B cell (primary cell): ENCODE data around the gene TTC27. TPM values are rescaled to one million over a fixed set of nuclear protein-coding genes. Genes with fewer than 3 reads are reported as not detected.

Experiments
- ATAC-seq: fragments of 200-7000 bp; cut with Tn5 transposase; one replicate; pipeline ENCODE4 v1.10.0; 2021; ENCODE audit warnings: low read depth, mild to moderate bottlenecking, moderate number of reproducible peaks, moderate library complexity
- CTCF ChIA-PET: fragments of 350-600 bp; sonication (Branson Sonifier 250); formaldehyde crosslinking; loops from one replicate; lab custom pipeline; 2021; ENCODE audit warnings: antibody characterized with exemption, inconsistent platforms; lab: Charles Lee
- POLR2A ChIA-PET: fragments of 350-600 bp; sonication (Branson Sonifier 250); formaldehyde crosslinking; loops from one replicate; lab custom pipeline; 2021; ENCODE audit warnings: antibody characterized with exemption; lab: Charles Lee
- DNase-seq: peaks from one replicate; pipeline ENCODE4 v3.0.0; 2013
- H2AFZ ChIP-seq: 2 replicates; pipeline ENCODE4 v1.6.1; 2012; ENCODE audit warnings: mild to moderate bottlenecking, low read depth, low read length; ENCODE audit not compliant: insufficient read depth, poor library complexity, severe bottlenecking
- H3K27ac ChIP-seq, 2 donors: 1 replicate in 1 of 2; 2 replicates in 1 of 2; pipeline ENCODE4 v1.5.1; 2012 to 2013; ENCODE audit warnings: low read length in 2 of 2, mild to moderate bottlenecking in 2 of 2, moderate library complexity in 1 of 2
- H3K27me3 ChIP-seq, 4 experiments: fragments of 200-600 bp in 1 of 4; sonication (generic) in 1 of 4; replicated peaks in 1 of 4; 1 replicate in 2 of 4; 2 replicates in 2 of 4; pipeline versions ENCODE4 v1.6.1 to v1.7.0; 2013 to 2016; ENCODE audit warnings: low read length in 3 of 4, mild to moderate bottlenecking in 2 of 4, mixed read lengths in 1 of 4, moderate library complexity in 1 of 4; ENCODE audit not compliant: insufficient read depth in 4 of 4, control insufficient read depth in 3 of 4; ENCODE audit errors: control extremely low read depth in 1 of 4
- H3K36me3 ChIP-seq, 2 experiments: replicated peaks in 1 of 2; 1 replicate in 1 of 2; 2 replicates in 1 of 2; pipeline versions ENCODE4 v1.6.1 to v1.7.1; 2013; ENCODE audit warnings: low read length in 1 of 2; ENCODE audit not compliant: insufficient read depth in 2 of 2, control insufficient read depth in 1 of 2; ENCODE audit errors: control extremely low read depth in 1 of 2, extremely low read depth in 1 of 2
- H3K4me1 ChIP-seq, 2 donors: fragments of 200-600 bp in 1 of 2; sonication (generic) in 1 of 2; 1 replicate in 1 of 2; 2 replicates in 1 of 2; pipeline versions ENCODE4 v1.5.1 to v1.6.1; 2013 to 2017; ENCODE audit warnings: low read length in 2 of 2; ENCODE audit not compliant: control insufficient read depth in 2 of 2, insufficient read depth in 2 of 2
- H3K4me2 ChIP-seq: replicated peaks from 2 replicates; pipeline ENCODE3; 2012; ENCODE audit warnings: mild to moderate bottlenecking, low read depth, low read length; ENCODE audit not compliant: poor library complexity, severe bottlenecking
- H3K4me3 ChIP-seq, 5 experiments: fragments of 200-600 bp in 1 of 5; sonication (generic) in 1 of 5; 1 replicate in 3 of 5; 2 replicates in 2 of 5; pipeline versions ENCODE4 v1.5.1 to v1.7.0; 2011 to 2016; ENCODE audit warnings: low read length in 4 of 5, mild to moderate bottlenecking in 4 of 5, low read depth in 2 of 5, control low read depth in 1 of 5, moderate library complexity in 1 of 5; ENCODE audit not compliant: insufficient read depth in 1 of 5; ENCODE audit errors: control extremely low read depth in 1 of 5, extremely low read depth in 1 of 5
- H3K79me2 ChIP-seq: fragments of 200-600 bp; sonication (generic); one replicate; pipeline ENCODE4 v1.6.0; 2016; ENCODE audit warnings: low read length; ENCODE audit not compliant: control insufficient read depth, insufficient read depth
- H3K9ac ChIP-seq: fragments of 200-600 bp; sonication (generic); 2 replicates; pipeline ENCODE4 v1.6.1; 2017; ENCODE audit warnings: mild to moderate bottlenecking, low read length, moderate library complexity
- H3K9me3 ChIP-seq, 3 donors: one replicate each; pipeline versions ENCODE4 v1.6.1 to v1.7.1; 2013; ENCODE audit warnings: low read length in 2 of 3; ENCODE audit not compliant: control insufficient read depth in 2 of 3, insufficient read depth in 1 of 3; ENCODE audit errors: control extremely low read depth in 1 of 3
- H4K20me1 ChIP-seq: 2 replicates; pipeline ENCODE4 v1.6.0; 2012; ENCODE audit warnings: mild to moderate bottlenecking, low read length; ENCODE audit not compliant: insufficient read depth, control insufficient read depth, poor library complexity, severe bottlenecking
- H3K27ac Mint-ChIP-seq: one replicate; pipeline ENCODE4 v1.8.0; 2021; ENCODE audit warnings: mixed read lengths
- H3K27me3 Mint-ChIP-seq: one replicate; pipeline ENCODE4 v1.8.0; 2021; ENCODE audit warnings: mixed read lengths
- H3K4me1 Mint-ChIP-seq: one replicate; pipeline ENCODE4 v1.8.0; 2021; ENCODE audit warnings: mixed read lengths
- H3K4me3 Mint-ChIP-seq: one replicate; pipeline ENCODE4 v1.8.0; 2021; ENCODE audit warnings: mixed read lengths
- H3K9me3 Mint-ChIP-seq: one replicate; pipeline ENCODE4 v1.8.0; 2022; ENCODE audit warnings: mixed read lengths; ENCODE audit not compliant: insufficient read depth
- EZH2 ChIP-seq: IDR thresholded peaks from 2 replicates; pipeline ENCODE4 v1.6.1; 2012; ENCODE audit warnings: borderline replicate concordance, low read depth, mild to moderate bottlenecking, moderate library complexity, low read length; ENCODE audit not compliant: insufficient read depth, poor library complexity, severe bottlenecking
- WGBS: methylation state at CpG from one replicate; pipeline ENCODE4 v1.1.5; 2013; ENCODE audit warnings: missing lambda C conversion rate; ENCODE audit not compliant: insufficient coverage; 5-methylcytosine and 5-hydroxymethylcytosine counted together
- intact Hi-C: fragments of 100-400 bp; cut with micrococcal nuclease; formaldehyde crosslinking; loops from one replicate; pipeline ENCODE4 v1.10.0; 2022
- polyA plus RNA-seq: library from polyadenylated mRNA; depleted of rRNA; stranded (reverse); fragments of >200 nt; gene quantifications from 2 replicates; pipeline ENCODE4 v1.2.3, GENCODE V29; 2012
- total RNA-seq, 2 donors: library from RNA; stranded (reverse); fragments of 120-200 nt in 1 of 2; gene quantifications; 1 replicate in 1 of 2; 2 replicates in 1 of 2; pipeline versions ENCODE4 v1.2.3 to v1.2.4, GENCODE V29; 2013 to 2022
- TF ChIP-seq, protein P1 (sequence below): fragments of 200-600 bp; IDR thresholded peaks from one replicate; pipeline ENCODE4 v1.8.0; 2022; ENCODE audit warnings: antibody characterized with exemption, mild to moderate bottlenecking

The TTC27 gene
- total and polyA plus RNA-seq, 2 donors (not counting 1 experiment from before 2014, with no cell fraction given): 22.7 to 28.5 TPM

DNA sequence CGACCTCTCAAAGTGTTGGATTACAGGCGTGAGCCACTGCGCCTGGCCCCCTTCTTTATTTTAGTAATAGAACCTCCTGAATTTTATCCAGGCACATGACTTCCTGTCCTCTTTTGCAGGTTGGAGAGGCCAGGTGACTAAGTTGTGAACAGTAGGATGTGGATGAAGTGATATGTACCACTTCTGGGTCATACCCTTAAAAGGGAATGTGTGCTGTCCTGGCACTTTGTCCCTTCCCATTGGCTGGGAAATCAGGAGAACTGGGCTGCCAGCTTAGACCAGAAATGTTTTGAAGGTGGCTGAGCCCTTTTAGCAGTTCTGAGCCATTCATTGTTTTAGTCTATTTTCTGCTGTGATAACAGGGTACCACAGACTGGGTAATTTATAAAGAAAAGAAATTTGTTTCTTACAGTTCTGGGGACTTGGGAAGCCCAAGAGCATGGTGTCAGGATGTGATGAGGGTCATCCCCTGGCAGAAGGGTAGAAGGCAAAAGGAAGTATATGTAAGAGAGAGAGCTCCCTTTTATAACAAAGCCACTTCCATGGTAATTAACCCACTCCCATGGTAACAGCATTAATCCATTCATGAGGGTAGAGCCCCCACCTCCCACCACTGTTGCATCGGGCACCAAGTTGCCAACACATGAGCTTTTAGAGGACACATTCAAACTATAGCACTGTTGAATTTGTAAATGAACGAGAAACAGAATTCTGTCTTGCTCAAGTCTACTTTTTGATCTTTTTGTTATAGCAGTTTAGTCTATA lies 79.1 kb downstream of the TTC27 start:
- Histone ChIP-seq H3K9me3 (no peaks in the 10 kb centered on the region), H3K36me3 (peaks cover 0 to 25% of the 10 kb centered on the region in 2 experiments), H4K20me1 (no peaks in the 10 kb centered on the region), H3K9ac (no peak overlapping the region), H2AFZ (no peak overlapping the region), H3K4me1 (no peaks in the 10 kb centered on the region), H3K79me2 (no peaks in the 10 kb centered on the region), H3K4me3 (no peak overlapping the region), H3K27ac (no peak overlapping the region), H3K4me2 (no peak overlapping the region), H3K27me3 (no peaks in the 10 kb centered on the region)
- 100% methylated on average over 3 of the region's 5 CpGs for WGBS
- POLR2A ChIA-PET: interaction anchor here (0.6 kb wide), 2 partner anchors 10 to 495 kb away, joined by 3 to 8 read pairs; no protein-coding TSS in a partner anchor
- Mint-ChIP-seq H3K27me3 (no peaks in the 10 kb centered on the region), H3K27ac (no peak overlapping the region), H3K4me3 (no peak overlapping the region), H3K9me3 (no peaks in the 10 kb centered on the region), H3K4me1 (no peaks in the 10 kb centered on the region)
- CTCF ChIA-PET: interaction anchor here (0.6 kb wide), 1 partner anchor 154 kb away, joined by 3 read pairs; no protein-coding TSS in a partner anchor
- DNase-seq (no peak), ATAC-seq (no peak)
- intact Hi-C loops: no loop called here
- TF ChIP-seq, protein P1, sequence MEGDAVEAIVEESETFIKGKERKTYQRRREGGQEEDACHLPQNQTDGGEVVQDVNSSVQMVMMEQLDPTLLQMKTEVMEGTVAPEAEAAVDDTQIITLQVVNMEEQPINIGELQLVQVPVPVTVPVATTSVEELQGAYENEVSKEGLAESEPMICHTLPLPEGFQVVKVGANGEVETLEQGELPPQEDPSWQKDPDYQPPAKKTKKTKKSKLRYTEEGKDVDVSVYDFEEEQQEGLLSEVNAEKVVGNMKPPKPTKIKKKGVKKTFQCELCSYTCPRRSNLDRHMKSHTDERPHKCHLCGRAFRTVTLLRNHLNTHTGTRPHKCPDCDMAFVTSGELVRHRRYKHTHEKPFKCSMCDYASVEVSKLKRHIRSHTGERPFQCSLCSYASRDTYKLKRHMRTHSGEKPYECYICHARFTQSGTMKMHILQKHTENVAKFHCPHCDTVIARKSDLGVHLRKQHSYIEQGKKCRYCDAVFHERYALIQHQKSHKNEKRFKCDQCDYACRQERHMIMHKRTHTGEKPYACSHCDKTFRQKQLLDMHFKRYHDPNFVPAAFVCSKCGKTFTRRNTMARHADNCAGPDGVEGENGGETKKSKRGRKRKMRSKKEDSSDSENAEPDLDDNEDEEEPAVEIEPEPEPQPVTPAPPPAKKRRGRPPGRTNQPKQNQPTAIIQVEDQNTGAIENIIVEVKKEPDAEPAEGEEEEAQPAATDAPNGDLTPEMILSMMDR: no peak
- TF ChIP-seq EZH2: no peak

DNA sequence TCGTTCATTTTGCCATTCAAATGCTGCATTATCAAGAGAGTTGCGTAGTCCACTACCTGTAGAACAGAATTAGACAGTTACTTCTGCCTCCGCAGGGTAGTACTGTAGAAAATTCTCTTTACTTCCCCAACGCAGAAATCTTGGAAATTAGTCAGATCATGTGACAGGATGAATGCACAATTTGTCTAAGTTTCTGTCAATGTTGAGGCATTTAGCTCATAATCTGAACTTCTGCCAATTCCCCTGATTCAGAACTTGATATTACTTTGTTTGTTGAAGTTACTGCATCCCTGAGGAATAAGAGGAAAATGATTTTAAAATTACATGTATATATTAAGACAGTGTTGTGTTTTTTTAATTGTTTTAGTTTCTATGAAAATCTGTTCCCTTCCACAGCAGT lies 83.4 kb downstream of the TTC27 start:
- CTCF ChIA-PET: no interaction called here
- 60% methylated on average over 1 of the region's 4 CpGs for WGBS
- ATAC-seq: no peak
- no peaks in the 10 kb centered on the region for H3K27me3 ChIP-seq
- H3K9ac ChIP-seq: no peak overlapping the region
- no peak overlapping the region for H2AFZ ChIP-seq
- TF ChIP-seq EZH2: no peak
- TF ChIP-seq, protein P1: no peak
- intact Hi-C loops: no loop called here
- H3K9me3 Mint-ChIP-seq: peaks cover 3% of the 10 kb centered on the region
- no peaks in the 10 kb centered on the region for H3K27me3 Mint-ChIP-seq
- H3K27ac ChIP-seq: no peak overlapping the region
- POLR2A ChIA-PET: no interaction called here
- peaks cover 5 to 6% of the 10 kb centered on the region in 2 experiments for H3K36me3 ChIP-seq
- H3K4me1 Mint-ChIP-seq: peaks cover 11% of the 10 kb centered on the region
- H3K4me3 Mint-ChIP-seq: no peak overlapping the region
- no peaks in the 10 kb centered on the region for H3K79me2 ChIP-seq
- H3K27ac Mint-ChIP-seq: no peak overlapping the region
- H3K4me1 ChIP-seq: no peaks in the 10 kb centered on the region
- DNase-seq: no peak
- no peaks in the 10 kb centered on the region for H3K9me3 ChIP-seq
- H4K20me1 ChIP-seq: no peaks in the 10 kb centered on the region
- no peak overlapping the region for H3K4me3 ChIP-seq
- H3K4me2 ChIP-seq: no peak overlapping the region
